Measurements from ENCODE around the gene DCAF8L1.

DCAF8L1 gene

GRCh38 chrX:27968878-27969277, 12.4 kb downstream of the DCAF8L1 start:
- H3K27me3 ChIP-seq (ENCODE audit: insufficient read depth, poor library complexity, severe bottlenecking): no peaks in the 10 kb centered on the region
- no peak for DNase-seq (ENCODE audit: low read depth in 1 of 2, low spot score in 1 of 2)
- H3K4me3 ChIP-seq (replicated peaks; ENCODE audit: insufficient read depth, low read length): no peak overlapping the region
- TF ChIP-seq REST (IDR thresholded peaks at IDR 0.05; ENCODE audit: insufficient replicate concordance, low read depth): no peak
- TF ChIP-seq SPI1 (IDR thresholded peaks at IDR 0.05; ENCODE audit: borderline replicate concordance, low read depth): no peak
- no peak for TF ChIP-seq CTCF (IDR thresholded peaks at IDR 0.05; ENCODE audit: insufficient read depth, low read length)
- no peak for TF ChIP-seq POLR2AphosphoS5 (IDR thresholded peaks at IDR 0.05; ENCODE audit: low read depth)
- no peak for TF ChIP-seq GABPA (IDR thresholded peaks at IDR 0.05; ENCODE audit: low read depth)
- no peak overlapping the region for H3K27ac ChIP-seq (replicated peaks)

- no peak overlapping the region for H3K4me3 ChIP-seq (replicated peaks; ENCODE audit: insufficient read depth, low read length)
- H3K27ac ChIP-seq (replicated peaks): no peak overlapping the region
- TF ChIP-seq POLR2AphosphoS5 (IDR thresholded peaks at IDR 0.05; ENCODE audit: low read depth): no peak
- no peak for TF ChIP-seq GABPA (IDR thresholded peaks at IDR 0.05; ENCODE audit: low read depth)
- no peak for TF ChIP-seq CTCF (IDR thresholded peaks at IDR 0.05; ENCODE audit: insufficient read depth, low read length)
- TF ChIP-seq REST (IDR thresholded peaks at IDR 0.05; ENCODE audit: insufficient replicate concordance, low read depth): no peak
- TF ChIP-seq SPI1 (IDR thresholded peaks at IDR 0.05; ENCODE audit: borderline replicate concordance, low read depth): no peak
- no peak for DNase-seq (ENCODE audit: low read depth in 1 of 2, low spot score in 1 of 2)
- no peaks in the 10 kb centered on the region for H3K27me3 ChIP-seq (ENCODE audit: insufficient read depth, poor library complexity, severe bottlenecking)
Observed at GRCh38 chrX:27968352-27968751, 12.9 kb downstream of the DCAF8L1 start.

- no peak for DNase-seq (ENCODE audit: low read depth in 1 of 2, low spot score in 1 of 2)
Observed at GRCh38 chrX:27966955-27967354, 14.3 kb downstream of the DCAF8L1 start.

More at GRCh38 chrX:27966955-27967354, 14.3 kb downstream of the DCAF8L1 start:
- no peak overlapping the region for H3K4me3 ChIP-seq (replicated peaks; ENCODE audit: insufficient read depth, low read length)
- TF ChIP-seq SPI1 (IDR thresholded peaks at IDR 0.05; ENCODE audit: borderline replicate concordance, low read depth) (no peak), REST (IDR thresholded peaks at IDR 0.05; ENCODE audit: insufficient replicate concordance, low read depth) (no peak), GABPA (IDR thresholded peaks at IDR 0.05; ENCODE audit: low read depth) (no peak), POLR2AphosphoS5 (IDR thresholded peaks at IDR 0.05; ENCODE audit: low read depth) (no peak), CTCF (IDR thresholded peaks at IDR 0.05; ENCODE audit: insufficient read depth, low read length) (no peak)
- H3K27me3 ChIP-seq (ENCODE audit: insufficient read depth, poor library complexity, severe bottlenecking): no peaks in the 10 kb centered on the region
- H3K27ac ChIP-seq (replicated peaks): no peak overlapping the region
